SKM-1 (cell line): ENCODE data around the gene FUOM.

Experiments used
- DNase-seq: peaks from one replicate; lab custom pipeline; 2025; ENCODE audit not compliant: unreplicated experiment; lab: John Stamatoyannopoulos, UW

Gene FUOM

DNA sequence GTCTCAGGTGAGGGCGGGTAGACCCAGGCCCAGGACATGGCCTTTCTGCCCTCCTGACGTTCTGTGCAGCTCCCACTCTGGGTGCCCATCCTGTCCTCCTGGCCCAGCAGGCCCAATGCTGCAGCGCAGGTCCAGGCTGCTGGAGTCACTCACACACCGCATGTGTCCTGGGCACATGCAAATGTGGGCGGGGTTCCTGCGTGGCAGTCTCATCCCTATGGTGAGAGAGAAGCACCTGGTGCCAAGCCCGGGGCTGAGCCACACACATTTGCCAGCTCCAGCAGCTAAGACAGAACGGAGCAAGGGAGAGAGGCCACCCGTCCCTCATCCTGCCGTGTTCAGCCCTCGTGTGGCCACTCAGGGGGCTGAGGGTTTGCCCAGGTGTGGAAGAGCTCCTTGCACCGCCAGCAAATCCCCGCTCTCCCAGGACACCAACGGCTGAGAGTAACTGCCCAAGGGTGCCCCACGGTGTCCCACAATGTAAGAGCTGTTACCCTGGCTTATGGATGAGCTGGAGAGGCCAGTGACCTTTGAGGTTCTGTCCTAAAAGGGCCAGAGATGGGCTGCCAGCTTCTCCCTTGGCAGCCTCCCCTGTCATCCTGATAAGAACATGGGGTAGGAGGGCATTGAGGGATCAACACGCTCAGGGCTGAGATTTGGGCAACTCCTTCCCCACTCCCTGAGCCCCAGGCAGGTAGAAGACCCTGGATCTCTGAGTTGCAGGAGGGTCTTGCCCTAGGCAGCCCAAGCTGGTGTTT is 4.4 kb downstream of the FUOM start:
- no peak for DNase-seq

- DNase-seq: no peak
Observed at GRCh38 chr10:133351408-133352318, 6.2 kb downstream of the FUOM start.

DNA sequence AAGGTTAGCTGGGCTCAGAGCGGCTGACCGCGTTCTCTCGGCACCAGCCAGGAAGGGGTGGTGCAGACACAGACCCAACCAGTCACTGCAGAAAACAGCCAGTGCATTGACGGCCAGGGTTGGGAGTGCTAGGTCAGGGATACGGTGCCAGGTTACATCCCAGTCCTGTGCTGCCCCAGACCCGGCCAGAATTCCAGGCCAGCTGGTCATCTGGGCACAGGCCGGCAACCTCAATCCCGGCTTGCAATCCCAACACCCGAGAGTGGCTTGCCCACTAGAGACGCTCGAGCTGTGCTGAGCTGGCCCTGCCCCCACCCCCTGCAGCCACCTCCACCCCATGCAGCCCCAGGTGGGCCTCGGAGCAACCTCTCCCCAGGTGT is 6.9 kb downstream of the FUOM start:
- DNase-seq: no peak

- no peak for DNase-seq
Observed at GRCh38 chr10:133350283-133350949, 7.4 kb downstream of the FUOM start.

GRCh38 chr10:133349577-133350011 is 8.2 kb downstream of the FUOM start:
- DNase-seq: no peak

DNA sequence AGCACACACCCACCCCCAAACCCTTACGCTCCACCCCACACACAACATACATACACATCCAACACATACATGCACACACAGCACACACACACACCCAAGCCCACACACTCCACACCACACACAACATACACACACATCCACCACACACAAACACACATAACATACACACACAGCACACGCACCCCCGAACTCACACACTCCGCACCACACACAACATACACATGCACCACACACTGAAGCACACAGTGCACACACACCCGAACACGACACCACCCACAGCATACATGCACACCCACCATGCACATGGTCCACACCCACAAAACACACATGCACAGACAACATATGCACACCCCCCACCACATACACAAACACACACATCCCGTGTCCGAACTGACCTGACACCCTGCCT is 8.7 kb downstream of the FUOM start:
- no peak for DNase-seq

DNA sequence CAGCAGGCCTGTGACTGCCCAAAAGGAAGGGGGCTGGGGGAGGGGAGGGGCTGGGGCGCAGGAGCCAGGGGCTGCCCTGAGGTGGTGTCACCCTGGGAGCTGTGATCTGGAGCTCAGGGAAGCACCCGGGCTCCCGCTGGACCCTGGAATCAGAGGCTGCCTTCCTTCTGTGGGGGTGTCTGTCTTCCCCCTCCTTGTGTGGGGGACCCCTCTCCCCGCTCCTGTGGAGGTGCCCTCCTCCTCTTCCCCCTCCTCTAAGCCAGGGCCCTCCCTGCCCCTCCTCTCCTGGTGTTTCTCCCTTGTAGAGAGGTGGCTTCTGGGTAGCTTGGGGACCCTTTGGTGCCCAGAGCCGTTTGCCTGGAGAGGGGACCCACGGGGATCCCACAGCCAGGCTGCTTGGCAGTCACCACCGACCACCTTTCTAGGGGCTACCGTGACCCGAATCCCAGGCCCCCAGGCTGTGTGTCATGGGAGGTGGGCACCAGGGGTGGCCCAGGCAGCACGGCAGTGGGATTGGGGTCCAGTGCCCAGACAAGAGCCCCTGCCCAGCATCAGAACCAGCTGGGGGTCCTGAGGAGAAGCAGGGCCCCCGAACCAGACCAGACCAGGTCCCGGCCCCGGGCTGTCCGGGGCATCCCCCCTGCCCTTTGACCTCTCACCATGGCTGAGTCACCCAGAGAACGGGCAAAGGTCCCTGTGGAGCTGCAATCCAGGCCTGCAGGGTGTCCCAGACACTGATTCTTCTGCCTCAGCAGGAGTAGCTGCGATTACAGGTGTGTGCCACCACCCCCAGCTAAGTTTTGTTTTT is 9.9 kb downstream of the FUOM start:
- DNase-seq: no peak

GRCh38 chr10:133346413-133346812 is 11.4 kb downstream of the FUOM start:
- DNase-seq: no peak

DNA sequence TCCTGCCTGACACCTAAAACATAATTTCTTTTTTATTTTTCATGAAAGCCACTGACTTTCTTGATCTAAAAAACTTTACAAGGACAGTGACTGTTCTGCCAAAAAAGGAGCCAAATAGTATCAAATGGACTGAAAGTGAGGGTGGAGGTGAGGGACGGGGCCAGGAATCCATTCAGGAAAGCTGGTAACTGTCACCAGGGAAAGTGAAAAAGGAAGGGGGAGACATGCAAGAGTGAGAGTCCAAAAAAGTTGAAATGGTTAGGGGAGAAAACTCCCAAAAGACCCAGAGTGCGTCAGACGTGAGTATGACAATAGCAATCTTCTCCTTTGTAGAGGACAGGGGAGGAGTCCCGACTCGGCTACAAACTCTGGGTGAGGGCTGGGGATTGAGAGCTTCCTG is 13.6 kb downstream of the FUOM start:
- DNase-seq: no peak

DNA sequence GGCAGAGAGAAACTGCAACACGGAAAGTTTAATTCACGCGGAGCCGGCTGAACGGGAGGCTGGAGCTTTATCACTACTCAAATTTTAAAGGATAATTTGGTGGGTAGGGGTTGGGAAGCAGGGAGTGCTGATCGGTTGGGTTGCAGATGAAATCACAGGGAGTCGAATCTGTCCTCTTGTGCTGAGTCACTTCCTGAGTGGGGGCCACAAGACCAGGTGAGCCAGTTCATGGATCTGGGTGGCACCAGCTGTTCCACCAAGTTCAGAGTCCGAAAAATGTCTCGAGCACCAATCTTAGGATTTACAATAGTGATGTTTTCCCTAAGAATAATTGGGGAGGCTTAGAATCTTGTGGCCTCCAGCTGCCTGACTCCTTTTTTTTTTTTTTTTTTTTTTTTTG is 14.3 kb downstream of the FUOM start:
- no peak for DNase-seq

GRCh38 chr10:133342942-133343341 is 14.9 kb downstream of the FUOM start:
- DNase-seq: no peak

DNA sequence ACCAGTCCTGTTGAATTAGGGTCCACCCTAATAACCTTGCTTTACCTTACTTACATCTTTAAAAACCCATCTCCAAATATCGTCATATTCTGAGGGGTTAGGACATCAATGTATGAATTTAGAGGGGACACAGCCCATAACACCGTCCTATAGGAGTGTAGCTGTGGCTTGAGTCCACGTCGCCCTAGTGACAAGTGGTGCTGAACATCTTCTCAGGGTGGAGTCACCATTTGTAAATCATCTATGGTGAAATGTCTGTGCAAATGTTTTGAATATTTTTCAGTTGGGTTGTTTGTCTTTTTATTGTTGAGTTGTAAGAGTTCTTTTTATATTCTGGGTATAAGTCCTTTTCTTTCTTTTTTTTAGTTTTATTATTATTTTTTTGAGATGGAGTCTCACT is 15.8 kb downstream of the FUOM start:
- no peak for DNase-seq

- DNase-seq: no peak
Observed at GRCh38 chr10:133339708-133340380, 18.0 kb downstream of the FUOM start.

DNA sequence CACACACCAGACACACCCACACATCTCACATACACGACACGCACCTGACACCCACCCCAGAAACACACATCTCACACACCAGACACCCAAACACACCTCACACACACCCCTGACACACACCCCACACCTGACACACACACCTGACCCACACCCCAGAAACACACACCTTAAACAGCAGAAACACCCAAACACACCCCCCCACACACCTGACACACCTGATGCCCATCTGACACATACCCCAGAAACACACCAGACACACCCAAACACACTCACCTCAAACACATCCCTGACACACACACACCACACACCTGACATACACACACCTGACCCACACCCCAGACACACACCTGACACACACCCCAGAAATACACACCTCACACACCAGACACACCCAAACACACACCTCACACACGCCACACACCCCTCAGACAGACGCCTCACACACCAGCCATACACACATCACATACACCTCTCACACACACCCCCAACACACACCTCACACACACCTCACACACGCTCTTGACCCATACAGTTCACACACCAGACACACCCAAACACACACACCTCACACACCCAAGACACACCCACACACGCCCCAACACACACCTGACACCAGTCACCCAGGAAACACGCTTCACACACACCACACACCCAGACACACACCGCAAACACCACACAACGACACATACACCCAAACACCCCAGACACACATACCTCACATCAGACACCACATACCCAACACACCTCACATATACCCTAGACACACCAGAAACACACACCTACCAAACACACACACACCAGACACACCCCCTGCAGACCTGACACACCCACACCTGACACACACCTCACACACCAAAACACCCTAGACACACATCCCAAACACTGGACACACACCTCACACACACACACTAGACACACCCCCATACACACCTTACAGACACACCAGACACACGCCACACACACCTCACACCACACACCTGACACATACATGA is 19.4 kb downstream of the FUOM start:
- DNase-seq: no peak

DNA sequence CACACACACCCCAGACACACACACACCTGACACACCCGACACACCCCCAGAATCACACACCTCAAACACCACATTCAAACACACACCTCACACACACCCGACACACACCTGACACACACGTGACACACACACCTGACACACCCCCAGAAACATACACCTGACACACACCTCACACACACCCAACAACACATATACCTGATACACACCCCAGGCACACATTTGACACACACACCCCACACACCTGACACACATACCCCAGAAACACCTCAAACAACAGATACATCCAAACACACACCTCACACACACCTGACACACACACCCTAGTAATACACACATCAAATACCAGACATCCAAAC is 20.5 kb downstream of the FUOM start:
- no peak for DNase-seq

- DNase-seq: no peak
Observed at GRCh38 chr10:133336577-133337369, 21.0 kb downstream of the FUOM start, which contains the start of gene CALY. Gene CALY, minus strand, starts transcription at chr10:133336896. Its CDS starts 7,907 bp downstream, at chr10:133328989.

DNA sequence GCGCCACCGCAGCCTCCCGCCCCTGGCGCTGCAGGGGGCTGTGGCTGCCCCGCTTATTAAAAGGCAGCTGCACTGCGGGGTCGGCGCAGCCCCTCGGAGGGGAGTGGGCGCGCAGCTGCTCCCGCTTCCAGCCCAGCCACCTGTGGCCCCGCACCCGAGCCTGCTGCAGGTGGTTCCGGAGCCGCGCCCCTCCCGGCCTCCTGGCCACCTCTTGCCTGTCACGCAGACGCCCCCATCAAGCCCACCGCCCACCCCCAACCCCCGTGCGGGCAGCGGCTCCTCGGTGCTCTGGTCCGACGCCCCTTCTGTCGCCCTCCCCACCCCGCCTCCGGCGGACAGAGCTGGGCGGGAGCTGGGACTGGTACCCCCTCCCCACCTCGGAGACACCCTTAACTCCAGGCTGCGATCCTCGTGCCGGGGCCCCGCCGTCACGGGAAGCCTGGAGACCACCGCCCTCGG is 21.7 kb downstream of the FUOM start:
- no peak for DNase-seq
